Measurements from ENCODE around the gene SCUBE1. TPM values are rescaled to one million over a fixed set of nuclear protein-coding genes. Genes with fewer than 3 reads are reported as not detected.

SCUBE1 gene
- total RNA-seq, 2 donors from 2014 or later: 0.04 to 0.16 TPM

- no peak overlapping the region for H3K4me3 ChIP-seq
- no peaks in the 10 kb centered on the region for H3K36me3 ChIP-seq
- H3K9me3 ChIP-seq: no peaks in the 10 kb centered on the region
- no peak for TF ChIP-seq CTCF (IDR thresholded peaks at IDR 0.05)
- DNase-seq (ENCODE audit: low spot score): no peak
- H3K27ac ChIP-seq: no peak overlapping the region
- no peaks in the 10 kb centered on the region for H3K27me3 ChIP-seq
- no peaks in the 10 kb centered on the region for H3K4me1 ChIP-seq
Measured at GRCh38 chr22:43331698-43332097, 11.5 kb downstream of the SCUBE1 start.

GRCh38 chr22:43331069-43331451, 12.1 kb downstream of the SCUBE1 start:
- TF ChIP-seq CTCF (IDR thresholded peaks at IDR 0.05): no peak
- Histone ChIP-seq H3K27me3 (no peaks in the 10 kb centered on the region), H3K27ac (no peak overlapping the region), H3K9me3 (no peaks in the 10 kb centered on the region), H3K4me3 (no peak overlapping the region), H3K36me3 (no peaks in the 10 kb centered on the region), H3K4me1 (no peaks in the 10 kb centered on the region)
- no peak for DNase-seq (ENCODE audit: low spot score)

- DNase-seq (ENCODE audit: low spot score): no peak
- no peaks in the 10 kb centered on the region for H3K27me3 ChIP-seq
- H3K4me1 ChIP-seq: no peaks in the 10 kb centered on the region
- no peaks in the 10 kb centered on the region for H3K9me3 ChIP-seq
- no peak overlapping the region for H3K4me3 ChIP-seq
- TF ChIP-seq CTCF (IDR thresholded peaks at IDR 0.05): no peak
- no peaks in the 10 kb centered on the region for H3K36me3 ChIP-seq
- no peak overlapping the region for H3K27ac ChIP-seq
Measured at GRCh38 chr22:43330178-43331068, 12.7 kb downstream of the SCUBE1 start.

- Histone ChIP-seq H3K4me3 (no peak overlapping the region), H3K9me3 (no peaks in the 10 kb centered on the region), H3K27me3 (no peaks in the 10 kb centered on the region), H3K4me1 (no peaks in the 10 kb centered on the region), H3K36me3 (no peaks in the 10 kb centered on the region), H3K27ac (no peak overlapping the region)
- no peak for DNase-seq (ENCODE audit: low spot score)
- TF ChIP-seq CTCF (IDR thresholded peaks at IDR 0.05): no peak
Measured at GRCh38 chr22:43329061-43329460, 14.1 kb downstream of the SCUBE1 start.

GRCh38 chr22:43327157-43327438, 16.1 kb downstream of the SCUBE1 start:
- H3K9me3 ChIP-seq: no peaks in the 10 kb centered on the region
- no peak for TF ChIP-seq CTCF (IDR thresholded peaks at IDR 0.05)
- H3K4me3 ChIP-seq: no peak overlapping the region
- no peaks in the 10 kb centered on the region for H3K4me1 ChIP-seq
- no peak overlapping the region for H3K27ac ChIP-seq
- H3K36me3 ChIP-seq: no peaks in the 10 kb centered on the region
- H3K27me3 ChIP-seq: no peaks in the 10 kb centered on the region
- no peak for DNase-seq (ENCODE audit: low spot score)

Data from right atrium auricular region (tissue), 2 donors.